HG03378 (cell line): ENCODE data around the gene SMOC1.
"Not testable (repeated sequence)": the region's sequence is repeated elsewhere in the genome, so short reads cannot be mapped to it uniquely, and the experiment has no call there.

Experiments used
- ATAC-seq: cut with Tn5 transposase; IDR thresholded peaks from one replicate; pipeline ENCODE4 v1.9.1; 2021; ENCODE audit warnings: mild to moderate bottlenecking, moderate library complexity; ENCODE audit not compliant: unreplicated experiment

Gene SMOC1

GRCh38 chr14:69896080-69896479 is 16.9 kb downstream of the SMOC1 start:
- ATAC-seq = no peak

GRCh38 chr14:69896972-69897371 is 17.8 kb downstream of the SMOC1 start:
- ATAC-seq = no peak

- no peak for ATAC-seq
Observed at GRCh38 chr14:69900603-69901002, 21.4 kb downstream of the SMOC1 start.

- no peak for ATAC-seq
Observed at GRCh38 chr14:69901113-69901951, 22.1 kb downstream of the SMOC1 start.

- ATAC-seq = not testable (repeated sequence)
Observed at GRCh38 chr14:69903046-69903445, 23.8 kb downstream of the SMOC1 start.

- ATAC-seq = no peak
Observed at GRCh38 chr14:69904246-69904645, 25.0 kb downstream of the SMOC1 start.

- ATAC-seq = no peak
Observed at GRCh38 chr14:69906201-69906600, 27.0 kb downstream of the SMOC1 start.

- no peak for ATAC-seq
Observed at GRCh38 chr14:69909826-69910550, 30.8 kb downstream of the SMOC1 start.

GRCh38 chr14:69910871-69911270 is 31.7 kb downstream of the SMOC1 start:
- ATAC-seq = no peak

GRCh38 chr14:69913686-69914085 is 34.5 kb downstream of the SMOC1 start:
- no peak for ATAC-seq

- ATAC-seq = no peak
Observed at GRCh38 chr14:69916396-69916795, 37.2 kb downstream of the SMOC1 start.

GRCh38 chr14:69917287-69917686 is 38.1 kb downstream of the SMOC1 start:
- no peak for ATAC-seq

- no peak for ATAC-seq
Observed at GRCh38 chr14:69919815-69920214, 40.6 kb downstream of the SMOC1 start.

- ATAC-seq = no peak
Observed at GRCh38 chr14:69921052-69921451, 41.8 kb downstream of the SMOC1 start.

- ATAC-seq = no peak
Observed at GRCh38 chr14:69922198-69922597, 43.0 kb downstream of the SMOC1 start.

GRCh38 chr14:69924201-69924600 is 45.0 kb downstream of the SMOC1 start:
- no peak for ATAC-seq

- ATAC-seq = no peak
Observed at GRCh38 chr14:69928111-69928523, 48.9 kb downstream of the SMOC1 start.

GRCh38 chr14:69930780-69931379 is 51.7 kb downstream of the SMOC1 start:
- ATAC-seq = no peak

- ATAC-seq = no peak
Observed at GRCh38 chr14:69931960-69932359, 52.7 kb downstream of the SMOC1 start.

- no peak for ATAC-seq
Observed at GRCh38 chr14:69932391-69932790, 53.2 kb downstream of the SMOC1 start.

GRCh38 chr14:69933623-69934275 is 54.5 kb downstream of the SMOC1 start:
- no peak for ATAC-seq
